Gastroesophageal sphincter (tissue), 4 donors: ENCODE measurements around the gene NSRP1. TPM values are rescaled to one million over a fixed set of nuclear protein-coding genes. Genes with fewer than 3 reads are reported as not detected.

Source experiments
- ATAC-seq: fragments of 150-250 bp; one replicate; pipeline ENCODE4 v1.9.1; 2016; ENCODE audit warnings: mild to moderate bottlenecking, moderate library complexity
- H3K27ac ChIP-seq, 4 donors: fragments of 200-600 bp; sonication (generic) in 3 of 4; 1 replicate in 3 of 4; 2 replicates in 1 of 4; pipeline ENCODE4 v1.5.1; 2016 to 2019
- H3K27me3 ChIP-seq: fragments of 200-600 bp; sonication (generic); one replicate; pipeline ENCODE4 v1.5.1; 2019
- H3K36me3 ChIP-seq, 2 donors: fragments of 200-600 bp; sonication (generic); one replicate each; pipeline ENCODE4 v1.5.1; 2019; ENCODE audit warnings: control low read depth in 1 of 2
- H3K4me1 ChIP-seq, 3 donors: fragments of 200-600 bp; sonication (generic); 1 replicate in 2 of 3; 2 replicates in 1 of 3; pipeline ENCODE4 v1.5.1; 2016 to 2019; ENCODE audit warnings: control low read depth in 2 of 3
- H3K4me3 ChIP-seq, 2 donors: fragments of 200-600 bp; sonication (generic); one replicate each; pipeline ENCODE4 v1.5.1; 2019; ENCODE audit warnings: mild to moderate bottlenecking in 1 of 2, moderate library complexity in 1 of 2
- H3K9me3 ChIP-seq, 3 donors: fragments of 200-600 bp; sonication (generic); one replicate each; pipeline ENCODE4 v1.5.1; 2017 to 2019; ENCODE audit warnings: control low read depth in 2 of 3
- CTCF ChIP-seq, 4 experiments: fragments of 200-600 bp in 2 of 4; fragments of 450-650 bp in 2 of 4; sonication (generic) in 1 of 4; IDR thresholded peaks; one replicate each; pipeline ENCODE4 v1.5.1; 2017 to 2019; ENCODE audit warnings: antibody characterized with exemption in 4 of 4, mild to moderate bottlenecking in 2 of 4, moderate library complexity in 2 of 4
- EP300 ChIP-seq: sonication (generic); formaldehyde crosslinking; IDR thresholded peaks from one replicate; pipeline ENCODE4 v1.6.1; 2017; ENCODE audit warnings: antibody characterized with exemption, mild to moderate bottlenecking
- POLR2A ChIP-seq, 2 donors: fragments of 450-650 bp; IDR thresholded peaks; one replicate each; pipeline ENCODE4 v1.6.1; 2017; ENCODE audit warnings: antibody characterized with exemption in 2 of 2, mild to moderate bottlenecking in 2 of 2, moderate library complexity in 1 of 2
- POLR2AphosphoS5 ChIP-seq: sonication (generic); formaldehyde crosslinking; IDR thresholded peaks from one replicate; pipeline ENCODE4 v1.6.1; 2017; ENCODE audit warnings: antibody characterized with exemption
- WGBS, 2 donors: methylation state at CpG; one replicate each; pipeline ENCODE4 v1.1.5; 2018; ENCODE audit warnings: low coverage in 1 of 2; 5-methylcytosine and 5-hydroxymethylcytosine counted together
- total RNA-seq, 4 donors: library from RNA; depleted of rRNA; stranded (reverse); fragments of >200 nt; gene quantifications; one replicate each; pipeline ENCODE4 v1.1.0, GENCODE V29; 2016

Gene NSRP1
- total RNA-seq, 4 donors from 2014 or later: 24.8 to 39.5 (median 28.4) TPM

- TF ChIP-seq EP300 (no peak), POLR2A (IDR thresholded peaks at IDR 0.05) (no peak), POLR2AphosphoS5 (no peak), CTCF (IDR thresholded peaks at IDR 0.05) (no peak)
- no peak overlapping the region for H3K4me3 ChIP-seq
- H3K9me3 ChIP-seq: peaks cover 0 to 14% (median 0%) of the 10 kb centered on the region in 3 donors
- peaks cover 8 to 24% (median 8%) of the 10 kb centered on the region in 3 donors for H3K4me1 ChIP-seq
- H3K27me3 ChIP-seq: no peaks in the 10 kb centered on the region
- ATAC-seq: no peak
- H3K27ac ChIP-seq: no peak overlapping the region
- peaks cover 0 to 10% of the 10 kb centered on the region in 2 donors for H3K36me3 ChIP-seq
- WGBS, 2 donors: 93 to 98% methylated on average over 3 of the region's 3 CpGs
These were observed 42.4 kb downstream of the NSRP1 start for GRCh38 chr17:30158896-30159625.

GRCh38 chr17:30160419-30161172 lies 44.0 kb downstream of the NSRP1 start:
- H3K27ac ChIP-seq: peak overlapping the region in 2 of 4 donors; percentile 6 to 65

GRCh38 chr17:30161601-30162000 lies 45.0 kb downstream of the NSRP1 start:
- peak; percentile 82 for ATAC-seq
- TF ChIP-seq EP300 (no peak), POLR2AphosphoS5 (peak; percentile 26)
- Histone ChIP-seq H3K4me1 (peaks cover 8 to 29% (median 8%) of the 10 kb centered on the region in 3 donors), H3K9me3 (peaks cover 0 to 14% (median 0%) of the 10 kb centered on the region in 3 donors), H3K27me3 (no peaks in the 10 kb centered on the region), H3K4me3 (no peak overlapping the region), H3K36me3 (peaks cover 0 to 15% of the 10 kb centered on the region in 2 donors), H3K27ac (peak overlapping the region in 3 of 4 donors; percentile 14 to 65 (median 50))

More at GRCh38 chr17:30160419-30161172, 44.0 kb downstream of the NSRP1 start:
- ATAC-seq: no peak
- Histone ChIP-seq H3K4me1 (peaks cover 8 to 24% (median 8%) of the 10 kb centered on the region in 3 donors), H3K36me3 (peaks cover 0 to 16% of the 10 kb centered on the region in 2 donors), H3K27me3 (no peaks in the 10 kb centered on the region), H3K9me3 (peaks cover 0 to 14% (median 0%) of the 10 kb centered on the region in 3 donors), H3K4me3 (no peak overlapping the region)
- TF ChIP-seq POLR2A (IDR thresholded peaks at IDR 0.05) (no peak), EP300 (no peak), POLR2AphosphoS5 (no peak), CTCF (IDR thresholded peaks at IDR 0.05) (no peak)
- 41 to 61% methylated on average over 3 of the region's 3 CpGs for WGBS, 2 donors

- no peaks in the 10 kb centered on the region for H3K27me3 ChIP-seq
- H3K4me3 ChIP-seq: no peak overlapping the region
- peaks cover 8 to 29% (median 8%) of the 10 kb centered on the region in 3 donors for H3K4me1 ChIP-seq
- H3K27ac ChIP-seq: no peak overlapping the region
- H3K9me3 ChIP-seq: peaks cover 0 to 4% (median 0%) of the 10 kb centered on the region in 3 donors
- no peak for ATAC-seq
- WGBS, 2 donors: 100% methylated on average over 2 to 4 of the region's 4 CpGs
- no peak for TF ChIP-seq POLR2AphosphoS5
- no peak for TF ChIP-seq POLR2A (IDR thresholded peaks at IDR 0.05)
- no peak for TF ChIP-seq EP300
- no peak for TF ChIP-seq CTCF (IDR thresholded peaks at IDR 0.05)
- H3K36me3 ChIP-seq: peaks cover 0 to 15% of the 10 kb centered on the region in 2 donors
These were observed 47.9 kb downstream of the NSRP1 start for GRCh38 chr17:30164531-30164930.

GRCh38 chr17:30165147-30165546 lies 48.5 kb downstream of the NSRP1 start:
- Histone ChIP-seq H3K27me3 (no peaks in the 10 kb centered on the region), H3K9me3 (no peaks in the 10 kb centered on the region), H3K4me3 (no peak overlapping the region), H3K4me1 (peaks cover 8 to 29% (median 8%) of the 10 kb centered on the region in 3 donors), H3K36me3 (peaks cover 0 to 11% of the 10 kb centered on the region in 2 donors), H3K27ac (no peak overlapping the region)
- no peak for ATAC-seq
- WGBS, 2 donors: 76 to 80% methylated on average over 3 of the region's 3 CpGs
- TF ChIP-seq POLR2A (IDR thresholded peaks at IDR 0.05) (no peak), EP300 (no peak), CTCF (IDR thresholded peaks at IDR 0.05) (no peak), POLR2AphosphoS5 (no peak)
